Heart left ventricle (tissue), 16 donors: Measurements from ENCODE around the gene HK3. TPM values are rescaled to one million over a fixed set of nuclear protein-coding genes. Genes with fewer than 3 reads are reported as not detected.

Experiments
- ATAC-seq, 4 donors: fragments of 200-7000 bp; cut with Tn5 transposase; one replicate each; pipeline ENCODE4 v1.9.1; 2020 to 2022; ENCODE audit warnings: moderate library complexity in 4 of 4, mild to moderate bottlenecking in 3 of 4, moderate number of reproducible peaks in 1 of 4
- DNase-seq, 5 donors: peaks; one replicate each; pipeline ENCODE4 v3.0.0-alpha.2; 2020
- H3K27ac ChIP-seq, 12 donors: fragments of 200-600 bp; sonication (generic) in 4 of 12; one replicate each; pipeline versions ENCODE4 v1.5.0 to v1.8.0; 2016 to 2022; ENCODE audit warnings: mild to moderate bottlenecking in 2 of 12
- H3K27me3 ChIP-seq, 9 donors: fragments of 200-600 bp; sonication (generic) in 2 of 9; one replicate each; pipeline versions ENCODE4 v1.5.1 to v1.8.0; 2016 to 2022; ENCODE audit warnings: mild to moderate bottlenecking in 3 of 9
- H3K36me3 ChIP-seq, 9 donors: fragments of 200-600 bp; sonication (generic) in 2 of 9; one replicate each; pipeline versions ENCODE4 v1.5.0 to v1.8.0; 2018 to 2022; ENCODE audit warnings: mild to moderate bottlenecking in 2 of 9
- H3K4me1 ChIP-seq, 12 donors: fragments of 200-600 bp; sonication (generic) in 4 of 12; one replicate each; pipeline versions ENCODE4 v1.5.0 to v1.8.0; 2016 to 2022; ENCODE audit warnings: mild to moderate bottlenecking in 3 of 12
- H3K4me3 ChIP-seq, 12 donors: fragments of 200-600 bp; sonication (generic) in 4 of 12; one replicate each; pipeline versions ENCODE4 v1.5.0 to v1.8.0; 2017 to 2022; ENCODE audit warnings: mild to moderate bottlenecking in 9 of 12, moderate library complexity in 4 of 12
- H3K9me3 ChIP-seq, 12 donors: fragments of 200-600 bp; sonication (generic) in 4 of 12; one replicate each; pipeline versions ENCODE4 v1.5.0 to v1.8.0; 2016 to 2022; ENCODE audit warnings: mild to moderate bottlenecking in 1 of 12
- CTCF ChIP-seq, 12 donors: fragments of 200-600 bp; sonication (generic) in 4 of 12; IDR thresholded peaks; one replicate each; pipeline versions ENCODE4 v1.5.0 to v1.8.0; 2018 to 2022; ENCODE audit warnings: antibody characterized with exemption in 12 of 12, mild to moderate bottlenecking in 5 of 12
- POLR2A ChIP-seq, 2 donors: fragments of 450-650 bp; IDR thresholded peaks; one replicate each; pipeline ENCODE4 v1.6.1; 2017; ENCODE audit warnings: antibody characterized with exemption in 2 of 2, mild to moderate bottlenecking in 2 of 2, moderate library complexity in 2 of 2
- WGBS, 4 donors: extraction: QIAGEN DNeasy Blood & Tissue Kit in 2 of 4; methylation state at CpG; one replicate each; pipeline versions ENCODE4 v1.1.5 to v1.1.7; 2013 to 2018; 5-methylcytosine and 5-hydroxymethylcytosine counted together
- intact Hi-C, 10 donors: fragments of 100-400 bp; cut with DNase I; formaldehyde crosslinking; loops; one replicate each; pipeline versions ENCODE4 v1.11.1 to v1.14.2; 2022
- polyA plus RNA-seq, 2 donors: library from polyadenylated mRNA; stranded (reverse); fragments of 200-250 nt; gene quantifications; one replicate each; pipeline ENCODE4 v1.2.3, GENCODE V29; 2013
- total RNA-seq, 9 donors: library from RNA; depleted of rRNA in 2 of 9; stranded (reverse); fragments of >200 nt in 2 of 9; fragmentation: NEBNext Ultra II Directional in 3 of 9; extraction: Animal tissue kit (Norgen Biotek cat#: 25700) in 3 of 9; gene quantifications; one replicate each; pipeline versions ENCODE4 v1.1.0 to v1.2.4, GENCODE V29; 2016 to 2023
- donor health status: ischemic (EF 13 %, LVEDD 7.1; RV severe dilation, severe dysfunction).
- donor health status: healthy with polysubstance abuse.
- donor health status: DM: no; HTN: yes; CAD: no.
- donor health status: DM: no; HTN: no; CAD: no.
- donor health status: ischemic (EF 25% LVEDD 6.9; RV normal size, moderate dysfunction).
- donor health status: ischemic (EF 25% LVEDD 5.7; RV mildly dilated, moderate dysfunction).
- donor health status: healthy.
- donor health status: DM: yes; HTN: yes; CAD: no.
- donor health status: ischemic (EF 35%, LVEDD 5.7; RV mildly dilated, moderate dysfunction).
- donor health status: nonischemic (EF 11% LVEDD 7.7; RV severe dilation, severe dysfunction).
- donor health status: DM: yes; HTN: yes; CAD: no.
- donor health status: PGD.
- donor health status: ischemic (EF 29% LVEDD 5.4; RV normal size, mild dysfunction).
- donor health status: nonischemic (EF 23%, LVEDD 6.1; RV moderate dilation, normal function).

Gene HK3
- total and polyA plus RNA-seq, 11 donors, result 0.46 to 44.0 (median 2.5) TPM

GRCh38 chr5:176855598-176855997 is 43.5 kb downstream of the HK3 start:
- ATAC-seq (no peak), DNase-seq (no peak)
- H3K4me3 ChIP-seq, result no peak overlapping the region
- H3K36me3 ChIP-seq, result no peaks in the 10 kb centered on the region
- H3K4me1 ChIP-seq, result no peaks in the 10 kb centered on the region
- H3K27me3 ChIP-seq, result peaks cover 0 to 29% (median 3%) of the 10 kb centered on the region in 9 donors
- no peak for TF ChIP-seq POLR2A (IDR thresholded peaks at IDR 0.05)
- no peak for TF ChIP-seq CTCF (IDR thresholded peaks at IDR 0.05)
- 90 to 96% (median 90%) methylated on average over 10 to 18 of the region's 18 CpGs for WGBS, 4 donors
- no peak overlapping the region for H3K27ac ChIP-seq
- no peaks in the 10 kb centered on the region for H3K9me3 ChIP-seq
- intact Hi-C loops, result no loop called here

- Histone ChIP-seq H3K27me3 (peaks cover 0 to 31% (median 5%) of the 10 kb centered on the region in 9 donors), H3K27ac (no peak overlapping the region), H3K36me3 (no peaks in the 10 kb centered on the region), H3K9me3 (no peaks in the 10 kb centered on the region), H3K4me3 (no peak overlapping the region), H3K4me1 (no peaks in the 10 kb centered on the region)
- TF ChIP-seq POLR2A (IDR thresholded peaks at IDR 0.05) (no peak), CTCF (IDR thresholded peaks at IDR 0.05) (no peak)
- ATAC-seq (no peak), DNase-seq (peak in 1 of 5 donors; percentile 6)
- intact Hi-C loops, result no loop called here
- WGBS, 4 donors, result 61 to 74% (median 67%) methylated on average over 5 to 8 of the region's 8 CpGs
Measured at GRCh38 chr5:176854164-176854563, 45.0 kb downstream of the HK3 start.

GRCh38 chr5:176853151-176853778 is 45.9 kb downstream of the HK3 start:
- intact Hi-C loops, result no loop called here
- DNase-seq, result peak in 1 of 5 donors; percentile 13
- peaks cover 0 to 40% (median 9%) of the 10 kb centered on the region in 9 donors for H3K27me3 ChIP-seq

More at GRCh38 chr5:176853151-176853778, 45.9 kb downstream of the HK3 start:
- 73 to 81% (median 74%) methylated on average over 20 of the region's 20 CpGs for WGBS, 4 donors
- no peaks in the 10 kb centered on the region for H3K4me1 ChIP-seq
- no peak for ATAC-seq
- no peaks in the 10 kb centered on the region for H3K9me3 ChIP-seq
- H3K4me3 ChIP-seq, result no peak overlapping the region
- H3K36me3 ChIP-seq, result no peaks in the 10 kb centered on the region
- TF ChIP-seq CTCF (IDR thresholded peaks at IDR 0.05), result no peak
- TF ChIP-seq POLR2A (IDR thresholded peaks at IDR 0.05), result no peak
- no peak overlapping the region for H3K27ac ChIP-seq
